KMS-11 (cell line): ENCODE data around the gene DDX1.

Experiments
- H2AFZ ChIP-seq: fragments of 200-600 bp; sonication (generic); 2 replicates; pipeline ENCODE4 v1.6.1; 2016; ENCODE audit warnings: antibody characterized with exemption, mixed run types, low read depth
- H3K27ac ChIP-seq: fragments of 200-600 bp; sonication (generic); 2 replicates; pipeline ENCODE4 v1.6.1; 2016; ENCODE audit warnings: mild to moderate bottlenecking, mixed run types
- H3K27me3 ChIP-seq: fragments of 200-600 bp; sonication (generic); 2 replicates; pipeline ENCODE4 v1.6.1; 2017; ENCODE audit warnings: mild to moderate bottlenecking, low read depth, mixed run types, moderate library complexity; ENCODE audit not compliant: insufficient read depth
- H3K36me3 ChIP-seq: fragments of 200-600 bp; sonication (generic); 2 replicates; pipeline ENCODE4 v1.6.1; 2017; ENCODE audit warnings: mild to moderate bottlenecking, mixed run types; ENCODE audit not compliant: insufficient read depth
- H3K4me1 ChIP-seq: fragments of 200-600 bp; sonication (generic); 2 replicates; pipeline ENCODE4 v1.6.1; 2016; ENCODE audit warnings: mild to moderate bottlenecking, low read depth, mixed run types; ENCODE audit not compliant: poor library complexity, severe bottlenecking
- H3K4me2 ChIP-seq: fragments of 200-600 bp; sonication (generic); 2 replicates; pipeline ENCODE4 v1.7.0; 2016; ENCODE audit warnings: mild to moderate bottlenecking, mixed run types
- H3K4me3 ChIP-seq: fragments of 200-600 bp; sonication (generic); IDR thresholded peaks from 2 replicates; pipeline ENCODE4 v1.6.1; 2017; ENCODE audit warnings: low read depth, low read length, mixed read lengths; ENCODE audit not compliant: insufficient read depth
- H3K79me2 ChIP-seq: fragments of 200-600 bp; sonication (generic); 2 replicates; pipeline ENCODE4 v1.6.1; 2016; ENCODE audit warnings: low read depth, mixed run types; ENCODE audit not compliant: insufficient read depth
- H3K9ac ChIP-seq: fragments of 200-600 bp; sonication (generic); 2 replicates; pipeline ENCODE4 v1.6.1; 2016; ENCODE audit warnings: mild to moderate bottlenecking, mixed run types
- H4K20me1 ChIP-seq: fragments of 200-600 bp; sonication (generic); 2 replicates; pipeline ENCODE4 v1.6.1; 2016; ENCODE audit warnings: mild to moderate bottlenecking, mixed run types; ENCODE audit not compliant: insufficient read depth
- CTCF ChIP-seq: fragments of 200-600 bp; sonication (generic); conservative IDR thresholded peaks from 2 replicates; pipeline ENCODE4 v1.6.1; 2017; ENCODE audit warnings: low read depth, mild to moderate bottlenecking, antibody characterized with exemption, low read length, moderate library complexity, mixed read lengths

The DDX1 gene

GRCh38 chr2:15565994-15566671 lies 25.5 kb upstream of the DDX1 start:
- no peak for TF ChIP-seq CTCF
- no peak overlapping the region for H3K27ac ChIP-seq

GRCh38 chr2:15566912-15567311 lies 24.8 kb upstream of the DDX1 start:
- no peak overlapping the region for H3K4me2 ChIP-seq
- no peak for TF ChIP-seq CTCF
- no peak overlapping the region for H3K9ac ChIP-seq
- no peaks in the 10 kb centered on the region for H3K4me1 ChIP-seq
- H4K20me1 ChIP-seq: no peaks in the 10 kb centered on the region
- H3K4me3 ChIP-seq: no peak overlapping the region
- H3K27me3 ChIP-seq: no peaks in the 10 kb centered on the region
- no peaks in the 10 kb centered on the region for H3K36me3 ChIP-seq
- H3K27ac ChIP-seq: no peak overlapping the region
- H3K79me2 ChIP-seq: no peaks in the 10 kb centered on the region
- H2AFZ ChIP-seq: no peak overlapping the region

More at GRCh38 chr2:15565994-15566671, 25.5 kb upstream of the DDX1 start:
- H3K9ac ChIP-seq: no peak overlapping the region
- H3K36me3 ChIP-seq: no peaks in the 10 kb centered on the region
- H3K4me3 ChIP-seq: no peak overlapping the region
- no peaks in the 10 kb centered on the region for H4K20me1 ChIP-seq
- no peak overlapping the region for H2AFZ ChIP-seq
- no peaks in the 10 kb centered on the region for H3K79me2 ChIP-seq
- no peak overlapping the region for H3K4me2 ChIP-seq
- no peaks in the 10 kb centered on the region for H3K4me1 ChIP-seq
- no peaks in the 10 kb centered on the region for H3K27me3 ChIP-seq

GRCh38 chr2:15568874-15569273 lies 22.8 kb upstream of the DDX1 start:
- Histone ChIP-seq H3K27me3 (no peaks in the 10 kb centered on the region), H3K27ac (no peak overlapping the region), H2AFZ (no peak overlapping the region), H4K20me1 (no peaks in the 10 kb centered on the region), H3K4me3 (no peak overlapping the region), H3K79me2 (no peaks in the 10 kb centered on the region), H3K9ac (no peak overlapping the region), H3K4me1 (no peaks in the 10 kb centered on the region), H3K36me3 (no peaks in the 10 kb centered on the region), H3K4me2 (no peak overlapping the region)
- TF ChIP-seq CTCF: no peak

- Histone ChIP-seq H4K20me1 (no peaks in the 10 kb centered on the region), H3K27ac (no peak overlapping the region), H3K79me2 (no peaks in the 10 kb centered on the region), H3K4me2 (no peak overlapping the region), H3K4me1 (no peaks in the 10 kb centered on the region), H3K4me3 (no peak overlapping the region), H3K27me3 (no peaks in the 10 kb centered on the region), H3K36me3 (no peaks in the 10 kb centered on the region), H2AFZ (no peak overlapping the region), H3K9ac (no peak overlapping the region)
- TF ChIP-seq CTCF: no peak
Observed at GRCh38 chr2:15570104-15570503, 21.6 kb upstream of the DDX1 start.
